GM10266 (cell line): ENCODE results near the gene OPCML.

Source experiments
- DNase-seq: peaks from one replicate; pipeline ENCODE4 v3.0.0; 2012; ENCODE audit errors: extremely low spot score
- TF ChIP-seq, protein P1 (sequence below): IDR thresholded peaks from 2 replicates; pipeline ENCODE4 v1.5.1; 2012; ENCODE audit warnings: mild to moderate bottlenecking, low read depth; ENCODE audit not compliant: control insufficient read depth, insufficient read depth; ENCODE audit errors: missing control alignments

OPCML gene

DNA sequence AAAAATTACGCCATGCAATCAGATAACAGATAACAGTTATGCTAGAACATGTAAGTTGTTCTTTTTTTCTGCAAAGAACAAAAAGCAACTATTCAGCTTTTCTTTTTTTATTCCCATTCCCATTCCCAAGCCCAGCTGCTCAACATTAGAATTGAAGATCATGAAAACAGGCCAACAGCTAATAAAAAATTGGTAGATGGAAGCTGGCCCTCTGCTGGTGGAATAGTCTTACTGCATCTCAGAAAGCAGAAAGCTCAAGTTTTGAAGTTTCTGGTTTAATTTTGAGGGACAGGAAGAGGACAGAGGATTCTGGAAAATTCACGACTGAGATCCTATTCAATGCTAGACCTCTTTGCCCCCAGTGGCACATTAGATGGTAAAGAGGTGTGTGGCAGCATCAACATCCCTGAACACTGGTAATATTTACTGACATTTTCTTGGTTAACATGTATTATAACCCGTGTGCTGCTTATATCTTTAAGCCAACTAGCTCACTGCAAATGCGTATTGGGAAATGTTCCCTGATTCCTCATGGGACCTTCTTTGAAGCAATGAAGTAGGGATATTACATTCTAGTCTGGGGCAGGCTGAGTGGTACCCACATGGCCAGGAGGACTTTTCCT is 591.2 kb downstream of the OPCML start:
- DNase-seq, result no peak
- TF ChIP-seq, protein P1, sequence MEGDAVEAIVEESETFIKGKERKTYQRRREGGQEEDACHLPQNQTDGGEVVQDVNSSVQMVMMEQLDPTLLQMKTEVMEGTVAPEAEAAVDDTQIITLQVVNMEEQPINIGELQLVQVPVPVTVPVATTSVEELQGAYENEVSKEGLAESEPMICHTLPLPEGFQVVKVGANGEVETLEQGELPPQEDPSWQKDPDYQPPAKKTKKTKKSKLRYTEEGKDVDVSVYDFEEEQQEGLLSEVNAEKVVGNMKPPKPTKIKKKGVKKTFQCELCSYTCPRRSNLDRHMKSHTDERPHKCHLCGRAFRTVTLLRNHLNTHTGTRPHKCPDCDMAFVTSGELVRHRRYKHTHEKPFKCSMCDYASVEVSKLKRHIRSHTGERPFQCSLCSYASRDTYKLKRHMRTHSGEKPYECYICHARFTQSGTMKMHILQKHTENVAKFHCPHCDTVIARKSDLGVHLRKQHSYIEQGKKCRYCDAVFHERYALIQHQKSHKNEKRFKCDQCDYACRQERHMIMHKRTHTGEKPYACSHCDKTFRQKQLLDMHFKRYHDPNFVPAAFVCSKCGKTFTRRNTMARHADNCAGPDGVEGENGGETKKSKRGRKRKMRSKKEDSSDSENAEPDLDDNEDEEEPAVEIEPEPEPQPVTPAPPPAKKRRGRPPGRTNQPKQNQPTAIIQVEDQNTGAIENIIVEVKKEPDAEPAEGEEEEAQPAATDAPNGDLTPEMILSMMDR, result peak; percentile 72

DNA sequence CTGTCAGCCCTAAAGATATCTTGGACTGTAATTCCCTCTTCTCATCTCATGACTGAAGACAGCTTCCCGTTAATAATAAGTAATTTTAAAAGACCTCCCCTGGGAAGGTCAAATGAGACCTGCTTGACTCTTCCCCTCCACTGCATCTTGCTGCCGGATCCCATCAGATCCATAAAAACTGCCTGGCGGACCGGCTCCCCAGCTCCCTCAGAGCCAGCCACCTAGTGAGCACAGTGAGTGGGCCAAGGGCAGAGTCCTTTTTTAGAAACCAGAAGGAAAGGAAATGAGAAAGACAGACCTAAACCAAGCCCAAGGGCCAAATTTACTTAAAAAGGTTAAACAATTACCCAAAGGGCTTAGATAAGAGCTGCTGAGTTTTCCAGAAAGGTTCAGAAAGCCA is 595.3 kb downstream of the OPCML start:
- TF ChIP-seq, protein P1, result no peak
- no peak for DNase-seq

DNA sequence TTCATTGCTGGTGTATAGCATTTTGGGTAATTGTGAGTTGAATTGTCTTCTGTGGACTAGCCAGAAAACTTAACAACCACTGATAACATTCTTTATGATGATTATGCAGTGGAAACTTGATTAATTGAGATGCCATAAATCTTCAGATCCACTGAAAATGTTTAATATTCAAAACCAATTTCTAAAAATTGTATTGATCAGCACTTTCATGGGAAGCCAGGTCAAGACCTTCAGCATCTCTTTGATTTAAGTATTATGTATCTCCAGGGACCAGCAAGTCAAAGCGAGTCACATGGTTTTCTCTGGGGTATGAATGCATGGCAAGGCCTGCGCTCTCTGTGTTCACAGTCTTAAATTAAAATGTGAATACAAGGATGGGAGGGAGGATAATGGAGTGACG is 596.9 kb downstream of the OPCML start:
- no peak for DNase-seq
- TF ChIP-seq, protein P1, result no peak

DNA sequence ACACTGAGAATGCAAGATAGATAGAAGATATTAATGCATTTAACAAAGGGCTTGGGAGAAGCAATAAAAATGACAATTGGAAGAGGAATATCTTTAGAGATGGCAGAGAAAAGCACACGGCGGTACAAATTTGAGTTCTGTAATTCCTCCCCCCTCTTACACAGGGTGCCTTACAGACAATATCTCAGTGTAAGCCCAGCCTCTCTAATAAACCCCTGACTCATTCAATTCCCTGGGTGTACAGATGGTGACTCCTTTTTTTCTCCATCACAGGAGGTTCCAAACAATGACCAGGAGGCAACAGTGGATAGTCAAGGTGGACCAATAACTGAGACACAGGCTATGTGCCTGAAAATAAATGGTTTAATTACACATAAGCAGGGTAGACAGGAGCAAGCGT is 598.6 kb downstream of the OPCML start:
- TF ChIP-seq, protein P1, result no peak

DNA sequence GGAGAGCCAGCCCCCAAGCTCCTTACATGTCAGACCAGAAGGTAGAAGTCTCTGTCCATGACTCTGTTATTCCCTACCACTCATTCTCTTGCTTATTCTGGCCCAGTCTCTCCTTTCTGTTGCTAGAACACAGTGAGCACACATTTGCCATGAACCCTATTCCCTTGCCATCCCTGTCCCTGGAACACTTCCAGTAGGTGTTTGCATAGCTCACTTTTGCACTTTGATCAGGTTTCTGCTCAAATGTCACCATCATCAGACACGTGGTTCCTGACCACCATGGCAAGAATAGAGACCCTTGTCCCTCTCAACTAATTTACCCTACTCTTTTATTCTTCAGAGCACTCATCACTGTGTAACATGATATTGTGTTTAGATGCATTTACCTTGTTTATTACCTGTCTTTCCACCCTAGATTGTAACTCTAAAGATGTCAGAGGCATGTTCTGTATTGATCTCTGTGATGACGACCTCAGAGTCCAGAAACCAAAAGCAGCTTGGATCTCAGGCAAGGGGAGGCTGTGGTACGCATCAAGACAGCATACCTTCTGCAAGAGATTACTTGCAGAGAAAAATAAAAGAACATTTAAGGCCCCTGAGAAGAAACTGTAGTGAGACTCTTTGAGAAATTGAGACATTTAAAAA is 606.4 kb downstream of the OPCML start:
- TF ChIP-seq, protein P1, result no peak
- DNase-seq, result no peak

More for the DNA sequence above, 598.6 kb downstream of the OPCML start:
- no peak for DNase-seq

DNA sequence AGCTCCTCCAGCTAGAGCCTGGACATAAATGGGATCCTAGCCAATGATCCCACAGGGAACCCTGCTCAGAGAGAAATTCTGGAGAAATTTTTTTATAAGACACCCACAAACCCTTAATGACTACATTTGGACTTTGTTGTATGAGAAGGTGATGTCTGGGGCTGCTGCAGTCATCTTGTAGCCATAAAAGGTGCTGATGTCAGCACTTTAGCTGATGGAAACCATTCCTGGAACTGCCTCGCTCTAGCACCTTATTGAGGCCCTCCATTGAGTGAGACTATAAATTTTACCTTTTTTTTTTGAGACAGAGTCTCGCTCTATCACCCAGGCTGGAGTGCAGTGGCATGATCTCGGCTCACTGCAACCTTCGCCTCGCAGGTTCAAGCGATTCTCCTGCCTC is 610.7 kb downstream of the OPCML start:
- TF ChIP-seq, protein P1, result no peak
- DNase-seq, result no peak

DNA sequence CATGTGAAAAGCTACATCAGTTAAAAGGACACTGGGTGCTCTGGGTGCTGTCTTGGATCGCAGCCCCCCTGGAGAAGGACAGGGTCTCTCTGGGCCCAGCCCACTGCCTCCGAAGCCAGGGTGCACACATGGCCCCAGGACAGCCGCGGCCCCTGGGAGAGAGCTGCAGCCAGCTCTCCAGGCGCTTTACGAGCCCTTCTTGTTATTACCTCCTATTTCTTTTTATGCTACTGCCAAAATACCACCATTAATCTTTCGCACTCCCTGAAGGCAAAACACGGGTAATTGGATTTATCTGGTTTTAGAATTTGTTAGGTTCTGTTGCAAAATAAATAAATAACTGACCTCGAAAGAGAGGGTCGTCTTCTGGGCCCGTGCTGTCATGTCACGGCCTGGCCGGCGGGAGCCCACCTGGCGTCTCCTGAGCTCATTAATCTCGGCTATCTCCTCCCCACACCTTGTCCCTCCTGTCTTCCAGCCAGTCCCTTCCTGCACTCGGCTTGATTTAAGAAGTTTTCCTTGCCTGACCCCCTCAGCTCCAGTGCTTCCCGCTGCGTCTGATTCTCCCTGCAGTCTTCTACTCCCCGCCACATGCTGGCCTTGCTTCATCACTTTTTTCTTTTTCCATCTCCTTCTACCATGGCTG is 611.7 kb downstream of the OPCML start:
- TF ChIP-seq, protein P1, result no peak
- no peak for DNase-seq
